Suprapubic skin (tissue), 3 donors: ENCODE results near the gene UACA.

Experiments used
- POLR2A ChIP-seq, 2 donors: fragments of 450-650 bp; IDR thresholded peaks; one replicate each; pipeline ENCODE4 v1.6.1; 2017; ENCODE audit warnings: antibody characterized with exemption in 2 of 2, mild to moderate bottlenecking in 2 of 2, moderate library complexity in 2 of 2
- TF ChIP-seq, protein P1 (sequence below), 2 donors: fragments of 200-600 bp in 1 of 2; fragments of 450-650 bp in 1 of 2; sonication (generic) in 1 of 2; IDR thresholded peaks; one replicate each; pipeline ENCODE4 v1.5.1; 2016 to 2019; ENCODE audit warnings: antibody characterized with exemption in 2 of 2, mild to moderate bottlenecking in 1 of 2, moderate library complexity in 1 of 2

DNA sequence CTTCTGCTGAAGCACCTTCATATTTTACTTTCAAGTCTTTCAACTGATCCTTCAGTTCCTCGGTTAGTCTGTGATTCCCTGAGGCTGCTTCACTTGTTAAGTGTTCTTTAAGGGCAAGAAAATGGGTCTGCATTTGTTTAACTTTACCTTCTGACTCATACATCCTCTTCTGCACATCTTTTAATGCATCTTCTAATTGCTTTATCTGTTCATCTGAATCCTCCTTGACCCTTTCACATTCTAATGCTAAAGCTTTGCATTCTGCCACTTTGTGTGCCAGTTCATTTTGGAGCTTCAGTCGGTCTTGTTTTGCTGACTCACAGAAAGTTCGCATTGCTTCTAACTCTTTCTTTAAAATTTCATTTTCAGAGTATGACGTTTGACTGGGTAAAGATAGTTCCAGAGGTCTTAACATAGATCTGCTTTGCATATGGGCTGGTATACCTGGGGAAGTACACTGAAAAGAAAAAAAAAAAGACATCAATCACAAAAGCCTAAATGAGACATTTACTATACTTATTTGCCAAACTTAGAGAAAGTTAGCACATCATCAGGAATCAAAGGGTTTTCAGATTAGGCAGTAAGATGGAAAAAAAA lies 94.3 kb downstream of the UACA start:
- TF ChIP-seq, protein P1, sequence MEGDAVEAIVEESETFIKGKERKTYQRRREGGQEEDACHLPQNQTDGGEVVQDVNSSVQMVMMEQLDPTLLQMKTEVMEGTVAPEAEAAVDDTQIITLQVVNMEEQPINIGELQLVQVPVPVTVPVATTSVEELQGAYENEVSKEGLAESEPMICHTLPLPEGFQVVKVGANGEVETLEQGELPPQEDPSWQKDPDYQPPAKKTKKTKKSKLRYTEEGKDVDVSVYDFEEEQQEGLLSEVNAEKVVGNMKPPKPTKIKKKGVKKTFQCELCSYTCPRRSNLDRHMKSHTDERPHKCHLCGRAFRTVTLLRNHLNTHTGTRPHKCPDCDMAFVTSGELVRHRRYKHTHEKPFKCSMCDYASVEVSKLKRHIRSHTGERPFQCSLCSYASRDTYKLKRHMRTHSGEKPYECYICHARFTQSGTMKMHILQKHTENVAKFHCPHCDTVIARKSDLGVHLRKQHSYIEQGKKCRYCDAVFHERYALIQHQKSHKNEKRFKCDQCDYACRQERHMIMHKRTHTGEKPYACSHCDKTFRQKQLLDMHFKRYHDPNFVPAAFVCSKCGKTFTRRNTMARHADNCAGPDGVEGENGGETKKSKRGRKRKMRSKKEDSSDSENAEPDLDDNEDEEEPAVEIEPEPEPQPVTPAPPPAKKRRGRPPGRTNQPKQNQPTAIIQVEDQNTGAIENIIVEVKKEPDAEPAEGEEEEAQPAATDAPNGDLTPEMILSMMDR (IDR thresholded peaks at IDR 0.05) = no peak
- no peak for TF ChIP-seq POLR2A (IDR thresholded peaks at IDR 0.05)
